ENCODE data around the gene GATA1.
"Not testable (repeated sequence)": the region's sequence is repeated elsewhere in the genome, so short reads cannot be mapped to it uniquely, and the experiment has no call there.

DNA sequence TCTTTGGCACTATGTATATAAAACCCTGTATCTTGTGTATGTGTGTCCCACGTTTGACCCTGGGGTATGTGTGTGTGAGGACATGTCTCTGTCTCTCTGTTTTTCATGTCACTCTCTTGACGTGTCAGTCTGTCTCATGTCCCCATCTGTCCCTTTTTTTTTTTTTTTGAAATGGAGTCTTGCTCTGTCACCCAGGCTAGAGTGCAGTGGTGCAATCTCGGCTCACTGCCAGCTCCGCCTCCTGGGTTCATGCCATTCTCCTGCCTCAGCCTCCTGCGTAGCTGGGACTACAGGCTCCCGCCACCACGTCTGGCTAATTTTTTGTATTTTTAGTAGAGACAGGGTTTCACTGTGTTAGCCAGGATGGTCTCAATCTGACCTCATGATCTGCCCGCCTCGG is 33.0 kb downstream of the GATA1 start:
- TF ChIP-seq CTCF (IDR thresholded peaks at IDR 0.05; ENCODE audit: low read length); EZH2phosphoT487 (IDR thresholded peaks at IDR 0.05; ENCODE audit: low read length); EZH2 (optimal IDR thresholded peaks at IDR 0.05; ENCODE audit: low read depth, low read length): not testable (repeated sequence)
